K562 (cell line): ENCODE measurements around the gene MSX1.

Experiments used
- GTF2F1 ChIP-seq: IDR thresholded peaks from 2 replicates; pipeline ENCODE4 v1.6.1; 2011; ENCODE audit warnings: low read depth, low read length, improper control_type of control experiment
- HMG20B ChIP-seq: fragments of 250-450 bp; sonication (Bioruptor Pico); IDR thresholded peaks from 2 replicates; pipeline ENCODE4 v1.5.0; 2021; ENCODE audit warnings: mild to moderate bottlenecking
- RAD51 ChIP-seq: fragments of 450-650 bp; IDR thresholded peaks from 2 replicates; pipeline ENCODE4 v1.7.1; 2016; ENCODE audit warnings: low read depth, mild to moderate bottlenecking, borderline replicate concordance
- SP1 ChIP-seq: sonication (generic); formaldehyde crosslinking; IDR thresholded peaks from 2 replicates; pipeline ENCODE4 v1.8.1; 2022; ENCODE audit warnings: mild to moderate bottlenecking, missing genetic modification reagents
- SRF ChIP-seq, 2 experiments: fragments of 250-450, 450-650 bp in 1 of 2; sonication (Bioruptor Pico) in 1 of 2; sonication (generic) in 1 of 2; formaldehyde crosslinking; IDR thresholded peaks; 2 replicates each; pipeline versions ENCODE4 v1.5.0 to v1.5.1; 2020 to 2022; ENCODE audit warnings: mild to moderate bottlenecking in 1 of 2, missing genetic modification reagents in 1 of 2
- STAT5B ChIP-seq: fragments of 250-450 bp; sonication (Bioruptor Pico); IDR thresholded peaks from 2 replicates; pipeline ENCODE4 v1.8.0; 2021; ENCODE audit warnings: mild to moderate bottlenecking, inconsistent platforms
- ZNF311 ChIP-seq: fragments of 250-450 bp; sonication (Bioruptor Pico); IDR thresholded peaks from 2 replicates; pipeline ENCODE4 v1.4.0; 2020; ENCODE audit warnings: mild to moderate bottlenecking, moderate library complexity
- TF ChIP-seq, protein P1 (sequence below), 3 experiments: IDR thresholded peaks in 2 of 3; conservative IDR thresholded peaks in 1 of 3; 2 replicates each; pipeline ENCODE4 v1.5.1; 2011 to 2012; ENCODE audit warnings: low read length in 3 of 3, mild to moderate bottlenecking in 3 of 3, control low read depth in 2 of 3, improper control_type of control experiment in 1 of 3, inconsistent platforms in 1 of 3, low read depth in 1 of 3, mixed read lengths in 1 of 3, moderate library complexity in 1 of 3; ENCODE audit not compliant: insufficient read depth in 2 of 3

DNA sequence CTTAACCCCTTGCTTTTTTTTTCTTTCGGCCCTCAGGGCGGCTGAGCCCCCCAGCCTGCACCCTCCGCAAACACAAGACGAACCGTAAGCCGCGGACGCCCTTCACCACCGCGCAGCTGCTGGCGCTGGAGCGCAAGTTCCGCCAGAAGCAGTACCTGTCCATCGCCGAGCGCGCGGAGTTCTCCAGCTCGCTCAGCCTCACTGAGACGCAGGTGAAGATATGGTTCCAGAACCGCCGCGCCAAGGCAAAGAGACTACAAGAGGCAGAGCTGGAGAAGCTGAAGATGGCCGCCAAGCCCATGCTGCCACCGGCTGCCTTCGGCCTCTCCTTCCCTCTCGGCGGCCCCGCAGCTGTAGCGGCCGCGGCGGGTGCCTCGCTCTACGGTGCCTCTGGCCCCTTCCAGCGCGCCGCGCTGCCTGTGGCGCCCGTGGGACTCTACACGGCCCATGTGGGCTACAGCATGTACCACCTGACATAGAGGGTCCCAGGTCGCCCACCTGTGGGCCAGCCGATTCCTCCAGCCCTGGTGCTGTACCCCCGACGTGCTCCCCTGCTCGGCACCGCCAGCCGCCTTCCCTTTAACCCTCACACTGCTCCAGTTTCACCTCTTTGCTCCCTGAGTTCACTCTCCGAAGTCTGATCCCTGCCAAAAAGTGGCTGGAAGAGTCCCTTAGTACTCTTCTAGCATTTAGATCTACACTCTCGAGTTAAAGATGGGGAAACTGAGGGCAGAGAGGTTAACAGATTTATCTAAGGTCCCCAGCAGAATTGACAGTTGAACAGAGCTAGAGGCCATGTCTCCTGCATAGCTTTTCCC, 3.4 kb downstream of the MSX1 start:
- TF ChIP-seq SRF (CRISPR knock-in tag; IDR thresholded peaks at IDR 0.05) (no peak), SP1 (no peak), RAD51 (no peak), ZNF311 (no peak), GTF2F1 (no peak), STAT5B (no peak), HMG20B (CRISPR knock-in tag) (no peak)
- TF ChIP-seq, protein P1, sequence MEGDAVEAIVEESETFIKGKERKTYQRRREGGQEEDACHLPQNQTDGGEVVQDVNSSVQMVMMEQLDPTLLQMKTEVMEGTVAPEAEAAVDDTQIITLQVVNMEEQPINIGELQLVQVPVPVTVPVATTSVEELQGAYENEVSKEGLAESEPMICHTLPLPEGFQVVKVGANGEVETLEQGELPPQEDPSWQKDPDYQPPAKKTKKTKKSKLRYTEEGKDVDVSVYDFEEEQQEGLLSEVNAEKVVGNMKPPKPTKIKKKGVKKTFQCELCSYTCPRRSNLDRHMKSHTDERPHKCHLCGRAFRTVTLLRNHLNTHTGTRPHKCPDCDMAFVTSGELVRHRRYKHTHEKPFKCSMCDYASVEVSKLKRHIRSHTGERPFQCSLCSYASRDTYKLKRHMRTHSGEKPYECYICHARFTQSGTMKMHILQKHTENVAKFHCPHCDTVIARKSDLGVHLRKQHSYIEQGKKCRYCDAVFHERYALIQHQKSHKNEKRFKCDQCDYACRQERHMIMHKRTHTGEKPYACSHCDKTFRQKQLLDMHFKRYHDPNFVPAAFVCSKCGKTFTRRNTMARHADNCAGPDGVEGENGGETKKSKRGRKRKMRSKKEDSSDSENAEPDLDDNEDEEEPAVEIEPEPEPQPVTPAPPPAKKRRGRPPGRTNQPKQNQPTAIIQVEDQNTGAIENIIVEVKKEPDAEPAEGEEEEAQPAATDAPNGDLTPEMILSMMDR (IDR thresholded peaks at IDR 0.05 in 2 of 3, conservative IDR thresholded peaks at IDR 0.05 in 1 of 3; ENCODE audit: insufficient read depth in 2 of 3, low read depth in 1 of 3, low read length in 3 of 3), result no peak
